ENCODE measurements around the gene YDJC.

DNA sequence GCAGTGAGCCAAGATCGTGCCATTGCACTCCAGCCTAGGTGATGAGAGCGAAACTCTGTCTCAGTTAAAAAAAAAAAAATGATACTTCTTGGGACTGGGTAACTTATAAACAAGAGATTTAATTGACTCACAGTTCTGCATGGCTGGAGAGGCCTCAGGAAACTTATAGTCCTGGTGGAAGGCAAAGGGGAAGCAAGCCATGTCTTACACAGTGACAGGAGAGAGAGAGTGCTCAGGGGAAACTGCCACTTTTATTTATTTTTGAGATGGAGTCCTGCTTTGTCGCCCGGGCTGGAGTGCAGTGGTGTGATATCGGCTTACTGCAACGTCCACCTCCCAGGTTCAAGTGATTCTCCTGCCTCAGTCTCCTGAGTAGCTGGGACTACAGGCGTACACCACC, 20.5 kb upstream of the YDJC start:
- TF ChIP-seq SUZ12 (IDR thresholded peaks at IDR 0.05; ENCODE audit: extremely low read depth, insufficient read depth, insufficient read length) (no peak), YY1 (IDR thresholded peaks at IDR 0.05; ENCODE audit: insufficient read depth, insufficient read length) (no peak), ZNF274 (IDR thresholded peaks at IDR 0.05; ENCODE audit: low read depth, low read length) (no peak)

All from NT2/D1 (cell line).